Skin of body (tissue), 2 donors: Measurements from ENCODE around the gene FDPS. TPM values are rescaled to one million over a fixed set of nuclear protein-coding genes. Genes with fewer than 3 reads are reported as not detected.
A peak's percentile ranks its signal among the peaks of the same experiment; 100 is the strongest.
"Not testable (repeated sequence)": the region's sequence is repeated elsewhere in the genome, so short reads cannot be mapped to it uniquely, and the experiment has no call there.

Source experiments
- DNase-seq: peaks from one replicate; lab custom pipeline; 2025; lab: John Stamatoyannopoulos, UW
- total RNA-seq: library from RNA; depleted of rRNA; stranded (reverse); fragments of >200 nt; gene quantifications from one replicate; pipeline ENCODE4 v1.2.3, GENCODE V29; 2014

The FDPS gene
- total RNA-seq, 1 donor from 2014 or later = 139 TPM

DNA sequence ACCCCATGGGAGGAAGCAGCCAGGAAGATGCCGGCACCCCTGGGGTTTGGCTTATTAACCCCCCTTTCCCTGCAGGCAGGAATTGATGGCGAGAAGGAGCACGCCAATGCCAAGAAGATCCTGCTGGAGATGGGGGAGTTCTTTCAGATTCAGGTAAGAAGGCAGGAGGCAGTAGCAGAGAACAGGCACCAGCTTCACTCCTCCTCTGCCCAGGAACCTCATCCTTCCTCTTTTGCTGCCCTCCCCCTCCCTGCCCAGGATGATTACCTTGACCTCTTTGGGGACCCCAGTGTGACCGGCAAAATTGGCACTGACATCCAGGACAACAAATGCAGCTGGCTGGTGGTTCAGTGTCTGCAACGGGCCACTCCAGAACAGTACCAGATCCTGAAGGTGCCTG, 10.9 kb downstream of the FDPS start:
- DNase-seq = no peak

GRCh38 chr1:155320252-155320651, 11.6 kb downstream of the FDPS start:
- DNase-seq = no peak

GRCh38 chr1:155320661-155321617, 12.3 kb downstream of the FDPS start, which contains the start of gene RUSC1:
TSS of gene RUSC1 (plus strand) at chr1:155320894. CDS start at chr1:155321774, 880 bp downstream.
- peak; percentile 75 for DNase-seq

DNA sequence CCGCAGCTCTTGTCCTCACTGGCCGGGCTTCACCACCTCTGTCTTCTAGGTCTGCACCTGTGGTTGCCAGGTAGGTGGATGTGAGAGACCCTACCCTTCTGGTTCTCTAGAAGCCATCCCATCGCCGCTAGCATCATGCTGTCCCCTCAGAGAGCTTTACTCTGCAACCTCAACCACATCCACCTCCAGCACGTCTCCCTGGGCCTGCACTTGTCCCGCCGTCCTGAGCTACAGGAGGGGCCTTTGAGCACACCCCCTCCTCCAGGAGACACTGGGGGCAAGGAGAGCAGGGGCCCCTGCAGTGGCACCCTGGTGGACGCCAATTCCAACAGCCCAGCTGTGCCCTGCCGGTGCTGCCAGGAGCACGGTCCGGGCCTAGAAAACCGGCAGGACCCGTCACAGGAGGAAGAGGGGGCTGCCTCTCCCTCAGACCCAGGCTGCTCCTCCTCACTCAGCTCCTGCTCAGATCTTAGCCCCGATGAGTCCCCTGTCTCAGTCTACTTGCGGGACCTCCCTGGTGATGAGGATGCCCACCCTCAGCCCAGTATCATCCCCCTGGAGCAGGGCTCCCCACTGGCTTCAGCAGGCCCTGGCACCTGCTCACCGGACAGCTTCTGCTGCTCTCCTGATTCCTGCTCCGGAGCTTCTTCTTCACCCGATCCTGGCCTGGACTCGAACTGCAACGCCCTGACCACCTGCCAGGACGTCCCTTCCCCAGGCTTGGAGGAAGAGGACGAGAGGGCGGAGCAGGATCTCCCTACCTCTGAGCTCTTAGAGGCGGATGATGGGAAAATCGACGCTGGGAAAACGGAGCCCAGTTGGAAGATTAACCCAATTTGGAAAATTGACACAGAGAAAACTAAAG, 13.2 kb downstream of the FDPS start:
- DNase-seq = no peak

GRCh38 chr1:155322571-155322952, 13.9 kb downstream of the FDPS start:
- DNase-seq = no peak

DNA sequence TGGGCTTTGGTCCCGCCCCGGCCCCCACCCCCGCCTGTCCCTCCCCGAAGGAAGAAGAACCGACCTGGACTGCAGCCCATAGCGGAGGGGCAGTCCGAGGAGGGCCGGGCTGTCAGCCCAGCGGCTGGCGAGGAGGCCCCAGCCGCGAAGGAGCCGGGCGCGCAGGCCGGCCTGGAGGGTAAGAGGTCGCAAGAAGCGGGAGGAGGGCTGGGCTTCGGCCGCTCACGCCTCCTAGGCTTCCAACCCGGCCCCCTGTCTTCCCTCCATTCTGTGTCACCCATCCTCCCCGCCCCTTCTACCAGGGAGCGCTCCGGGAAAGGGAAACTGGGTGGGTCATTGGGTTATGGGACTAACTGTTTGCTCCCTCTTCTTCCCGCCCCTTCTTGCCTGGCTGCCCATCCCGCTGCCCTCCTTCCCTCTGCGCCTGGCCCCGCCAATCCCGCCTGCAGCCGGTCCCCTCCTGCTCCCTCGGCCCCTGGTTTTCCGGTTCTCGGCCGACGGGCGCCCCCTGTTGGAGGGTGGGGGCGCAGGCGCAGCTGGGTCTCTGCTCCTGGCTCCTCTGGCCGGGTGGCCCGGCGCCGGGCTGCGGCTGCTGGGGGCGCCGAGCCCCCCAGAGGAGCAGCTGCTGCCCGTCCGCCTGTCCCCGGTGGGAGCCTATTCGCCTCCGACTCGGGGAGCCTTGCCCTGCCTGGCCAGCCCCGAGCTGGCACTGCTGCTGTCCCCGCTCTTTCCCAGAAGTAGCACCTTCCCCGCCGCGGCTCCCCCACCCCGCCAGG, 14.5 kb downstream of the FDPS start:
- DNase-seq = peak; percentile 82

- peak; percentile 75 for DNase-seq
These were observed 15.0 kb downstream of the FDPS start for GRCh38 chr1:155323729-155324036.

GRCh38 chr1:155324037-155324716, 15.5 kb downstream of the FDPS start:
- peak; percentile 95 for DNase-seq

DNA sequence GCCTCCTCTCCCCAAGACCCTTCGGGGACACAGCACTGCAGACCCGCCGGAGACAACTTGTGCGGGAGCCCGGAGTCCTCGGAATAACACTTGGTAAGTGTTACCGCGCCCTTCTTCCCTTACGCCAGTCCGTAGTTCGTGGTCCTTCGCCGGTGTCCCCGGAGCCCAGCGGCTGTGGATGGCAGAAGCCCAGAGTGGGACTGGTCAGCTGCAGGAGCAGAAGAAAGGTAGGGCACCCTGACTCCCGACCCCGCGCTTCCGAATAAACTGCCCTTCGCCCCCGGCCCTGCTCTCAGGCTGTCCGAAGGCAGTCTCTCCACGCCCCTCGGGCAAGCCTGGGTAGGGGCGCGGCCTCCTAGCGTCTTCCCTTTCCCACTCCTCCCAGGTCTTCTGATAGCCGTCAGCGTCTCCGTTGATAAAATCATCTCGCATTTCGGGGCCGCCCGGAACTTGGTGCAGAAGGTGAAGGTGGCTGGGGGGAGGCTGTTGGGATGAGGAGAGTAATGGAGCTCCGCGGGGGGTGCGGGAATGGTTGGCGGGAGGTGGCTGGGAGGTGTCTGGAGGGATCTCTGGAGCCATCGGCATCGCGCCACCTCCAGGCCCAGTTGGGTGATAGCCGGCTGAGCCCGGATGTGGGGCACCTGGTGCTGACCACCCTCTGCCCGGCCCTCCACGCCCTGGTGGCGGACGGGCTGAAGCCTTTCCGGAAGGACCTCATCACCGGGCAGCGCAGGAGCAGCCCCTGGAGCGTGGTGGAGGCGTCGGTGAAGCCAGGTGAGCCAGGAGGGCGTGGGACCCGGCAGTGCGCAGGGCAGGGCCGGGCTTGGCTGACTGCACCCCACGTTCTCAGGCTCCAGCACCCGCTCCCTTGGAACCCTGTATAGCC, 16.3 kb downstream of the FDPS start:
- DNase-seq = no peak

DNA sequence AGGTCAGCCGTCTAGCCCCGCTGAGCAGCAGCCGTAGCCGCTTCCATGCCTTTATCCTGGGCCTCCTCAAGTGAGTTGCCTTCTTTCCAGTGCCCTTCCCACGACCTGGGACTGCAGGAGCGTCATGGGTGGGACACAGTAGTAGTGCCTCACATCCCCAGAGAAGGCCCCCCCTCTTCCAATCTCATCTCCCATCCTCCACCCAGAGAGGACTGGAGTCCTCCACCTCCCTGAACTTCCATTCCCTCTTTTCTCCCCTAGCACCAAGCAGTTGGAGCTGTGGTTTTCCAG, 16.9 kb downstream of the FDPS start:
- no peak for DNase-seq

GRCh38 chr1:155326020-155326526, 17.4 kb downstream of the FDPS start:
- DNase-seq = no peak

GRCh38 chr1:155326631-155327037, 18.0 kb downstream of the FDPS start:
- no peak for DNase-seq

DNA sequence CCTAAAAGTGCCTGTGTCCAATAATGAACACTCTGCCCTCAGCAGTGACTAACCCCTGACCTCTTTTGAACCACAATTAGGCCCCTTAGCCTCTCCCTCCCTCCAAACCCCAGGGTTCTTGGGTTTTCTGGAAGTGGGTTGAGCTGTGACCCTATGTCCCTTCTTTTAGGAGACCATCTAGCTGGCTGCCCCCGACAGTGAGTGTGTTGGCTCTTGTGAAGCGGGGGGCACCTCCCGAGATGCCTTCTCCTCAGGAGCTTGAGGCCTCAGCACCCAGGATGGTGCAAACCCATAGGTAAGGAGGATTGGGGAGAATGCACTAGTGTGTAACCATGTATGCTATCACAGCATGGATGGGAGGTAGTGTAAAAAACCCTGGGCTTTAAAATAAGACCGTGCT, 19.3 kb downstream of the FDPS start:
- no peak for DNase-seq

DNA sequence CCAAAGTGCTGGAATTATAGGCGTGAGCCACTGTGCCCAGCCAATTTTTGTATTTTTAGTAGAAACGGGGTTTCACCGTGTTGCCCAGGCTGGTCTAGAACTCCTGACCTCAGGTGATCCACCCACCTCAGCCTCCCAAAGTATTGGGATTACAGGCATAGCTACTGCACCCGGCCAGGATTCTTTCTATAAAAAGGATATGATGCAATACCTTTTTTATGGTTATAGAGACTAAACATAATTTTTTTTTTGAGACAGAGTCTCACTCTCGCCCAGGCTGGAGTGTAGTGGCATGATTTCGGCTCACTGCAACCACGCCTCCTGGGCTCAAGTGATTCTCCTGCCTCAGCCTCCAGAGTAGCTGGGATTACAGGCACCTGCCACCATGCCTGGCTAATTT, 20.2 kb downstream of the FDPS start:
- not testable (repeated sequence) for DNase-seq

DNA sequence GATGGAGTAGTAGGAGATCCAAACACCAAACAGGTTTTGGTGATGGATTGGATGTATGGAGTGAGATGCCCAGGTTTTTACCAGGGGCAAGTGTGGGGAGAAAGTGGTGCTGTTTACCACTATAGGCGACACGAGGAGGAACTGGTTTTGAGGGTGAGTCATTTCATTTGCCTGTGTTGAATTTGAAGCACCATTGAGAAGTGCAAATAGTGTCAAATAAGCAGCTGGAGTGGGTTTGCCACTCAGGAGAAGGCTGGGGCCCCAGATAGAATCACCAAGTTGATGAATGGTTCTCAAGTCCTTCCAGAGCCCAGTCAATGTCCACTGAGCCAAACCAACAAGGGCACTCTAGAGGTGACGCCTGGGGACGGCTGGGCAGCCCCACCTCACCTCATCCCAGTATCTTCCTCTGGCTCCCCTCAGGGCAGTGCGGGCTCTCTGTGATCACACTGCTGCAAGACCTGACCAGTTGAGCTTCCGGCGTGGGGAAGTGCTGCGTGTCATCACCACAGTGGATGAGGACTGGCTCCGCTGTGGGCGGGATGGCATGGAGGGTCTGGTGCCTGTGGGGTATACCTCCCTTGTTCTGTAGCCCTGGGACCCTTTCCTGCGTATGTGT, 21.4 kb downstream of the FDPS start:
- DNase-seq = no peak

- DNase-seq = no peak
These were observed 26.3 kb downstream of the FDPS start for GRCh38 chr1:155334962-155335361.

GRCh38 chr1:155339515-155340097, 30.9 kb downstream of the FDPS start:
- DNase-seq = no peak

- no peak for DNase-seq
These were observed 34.2 kb downstream of the FDPS start for GRCh38 chr1:155342842-155343241.

DNA sequence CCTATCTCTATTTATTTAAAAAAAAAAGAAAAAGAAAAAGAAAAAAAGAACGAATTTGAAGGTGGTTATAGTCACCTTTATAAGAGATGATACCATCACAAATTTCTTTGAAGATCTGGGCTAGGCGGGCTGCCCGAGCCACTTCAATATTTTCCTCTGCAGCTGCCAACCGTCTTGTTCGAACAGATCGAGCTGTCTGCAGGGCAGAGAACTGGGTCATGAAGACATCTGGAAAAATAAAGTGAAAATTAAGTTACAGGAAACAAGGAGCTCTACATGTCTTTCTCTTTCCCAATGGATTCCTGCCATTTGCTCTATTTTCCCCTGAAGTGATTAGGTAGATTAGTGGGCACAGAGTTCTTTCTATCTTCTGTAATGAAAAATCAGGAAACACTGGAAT, 44.0 kb downstream of the FDPS start:
- no peak for DNase-seq
